GM06990 (cell line): ENCODE data around the gene VPS26C.
A peak's percentile ranks its signal among the peaks of the same experiment; 100 is the strongest.

Experiments
- DNase-seq: peaks from one replicate; pipeline ENCODE4 v3.0.0-alpha.2; 2011; ENCODE audit not compliant: insufficient read length; ENCODE audit errors: extremely low read depth
- H3K27me3 ChIP-seq: replicated peaks from 2 replicates; pipeline ENCODE4 v1.6.0; 2011; ENCODE audit warnings: low read length; ENCODE audit not compliant: control insufficient read depth, insufficient read depth
- H3K36me3 ChIP-seq: 2 replicates; pipeline ENCODE4 v1.5.1; 2011; ENCODE audit warnings: low read length; ENCODE audit not compliant: control insufficient read depth, insufficient read depth
- H3K4me3 ChIP-seq: replicated peaks from 2 replicates; pipeline ENCODE4 v1.5.1; 2011; ENCODE audit warnings: low read depth, mild to moderate bottlenecking, control low read depth, low read length
- TF ChIP-seq, protein P1 (sequence below): IDR thresholded peaks from 2 replicates; pipeline ENCODE4 v1.5.1; 2011; ENCODE audit warnings: low read length, control low read depth, mild to moderate bottlenecking, inconsistent platforms; ENCODE audit not compliant: insufficient read depth, poor library complexity, severe bottlenecking

Gene VPS26C

DNA sequence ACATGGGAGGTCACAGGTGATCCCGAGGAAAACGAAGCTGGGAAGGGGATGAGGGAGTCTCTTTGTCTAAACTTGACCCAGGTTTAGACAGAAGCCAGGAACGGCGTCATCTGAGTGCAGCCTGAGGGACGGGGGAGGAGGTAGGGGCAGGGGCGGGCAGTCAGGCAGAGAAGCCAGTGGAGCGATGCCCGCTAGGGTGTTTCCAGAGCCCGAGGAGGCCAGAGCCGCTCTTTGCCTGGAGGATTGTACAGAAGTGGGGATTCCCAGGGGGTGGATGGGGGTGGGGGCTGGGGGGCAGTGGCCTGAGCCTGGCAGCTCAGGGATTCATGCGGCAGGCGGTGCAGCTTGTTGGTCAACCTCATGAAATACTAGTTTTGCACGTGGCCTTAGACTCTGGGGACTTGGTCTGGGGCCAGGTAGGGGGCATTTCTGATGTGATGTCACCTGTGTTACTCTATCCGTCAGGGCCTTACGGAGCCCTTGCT lies 58.4 kb downstream of the VPS26C start:
- TF ChIP-seq, protein P1, sequence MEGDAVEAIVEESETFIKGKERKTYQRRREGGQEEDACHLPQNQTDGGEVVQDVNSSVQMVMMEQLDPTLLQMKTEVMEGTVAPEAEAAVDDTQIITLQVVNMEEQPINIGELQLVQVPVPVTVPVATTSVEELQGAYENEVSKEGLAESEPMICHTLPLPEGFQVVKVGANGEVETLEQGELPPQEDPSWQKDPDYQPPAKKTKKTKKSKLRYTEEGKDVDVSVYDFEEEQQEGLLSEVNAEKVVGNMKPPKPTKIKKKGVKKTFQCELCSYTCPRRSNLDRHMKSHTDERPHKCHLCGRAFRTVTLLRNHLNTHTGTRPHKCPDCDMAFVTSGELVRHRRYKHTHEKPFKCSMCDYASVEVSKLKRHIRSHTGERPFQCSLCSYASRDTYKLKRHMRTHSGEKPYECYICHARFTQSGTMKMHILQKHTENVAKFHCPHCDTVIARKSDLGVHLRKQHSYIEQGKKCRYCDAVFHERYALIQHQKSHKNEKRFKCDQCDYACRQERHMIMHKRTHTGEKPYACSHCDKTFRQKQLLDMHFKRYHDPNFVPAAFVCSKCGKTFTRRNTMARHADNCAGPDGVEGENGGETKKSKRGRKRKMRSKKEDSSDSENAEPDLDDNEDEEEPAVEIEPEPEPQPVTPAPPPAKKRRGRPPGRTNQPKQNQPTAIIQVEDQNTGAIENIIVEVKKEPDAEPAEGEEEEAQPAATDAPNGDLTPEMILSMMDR, result no peak
- DNase-seq, result peak; percentile 77
- Histone ChIP-seq H3K4me3 (peak overlapping the region; percentile 49; the same call in 1 of the 2 replicates), H3K27me3 (no peaks in the 10 kb centered on the region), H3K36me3 (no peaks in the 10 kb centered on the region)

DNA sequence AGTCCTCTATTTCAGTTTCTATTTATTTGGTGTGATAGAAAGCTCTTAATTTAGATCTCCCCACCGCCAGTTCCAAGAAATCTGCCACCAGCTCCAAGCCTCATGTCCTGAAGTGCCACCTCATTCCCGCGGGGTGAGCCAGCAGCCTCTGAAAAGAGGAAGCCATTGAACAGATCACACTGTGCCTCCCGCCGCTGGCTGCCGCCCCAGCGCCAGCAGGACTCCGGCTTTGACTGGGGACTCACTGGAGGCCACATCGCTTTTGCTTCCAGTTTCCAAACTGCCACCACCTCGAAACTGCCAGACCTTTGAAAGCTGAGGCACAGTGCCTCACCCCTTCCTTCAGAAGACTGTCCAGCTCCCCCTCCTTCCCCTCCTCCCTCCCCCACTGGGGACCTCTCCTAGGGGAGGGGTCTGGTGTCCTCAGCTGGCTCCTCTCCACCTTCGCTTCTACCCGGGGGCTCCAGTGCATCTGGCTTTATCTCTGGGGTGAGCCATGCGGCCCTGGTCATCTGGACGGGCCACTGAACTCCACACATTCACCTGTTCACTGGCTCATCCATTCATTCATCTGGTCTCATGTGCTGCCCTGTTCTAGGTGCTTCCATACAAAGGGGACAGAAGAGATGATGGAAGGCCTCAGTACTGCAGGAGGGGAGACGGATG lies 58.9 kb downstream of the VPS26C start:
- Histone ChIP-seq H3K27me3 (no peaks in the 10 kb centered on the region), H3K4me3 (peak overlapping the region; percentile 49), H3K36me3 (no peaks in the 10 kb centered on the region)
- DNase-seq, result peak; percentile 85
- TF ChIP-seq, protein P1, result no peak

DNA sequence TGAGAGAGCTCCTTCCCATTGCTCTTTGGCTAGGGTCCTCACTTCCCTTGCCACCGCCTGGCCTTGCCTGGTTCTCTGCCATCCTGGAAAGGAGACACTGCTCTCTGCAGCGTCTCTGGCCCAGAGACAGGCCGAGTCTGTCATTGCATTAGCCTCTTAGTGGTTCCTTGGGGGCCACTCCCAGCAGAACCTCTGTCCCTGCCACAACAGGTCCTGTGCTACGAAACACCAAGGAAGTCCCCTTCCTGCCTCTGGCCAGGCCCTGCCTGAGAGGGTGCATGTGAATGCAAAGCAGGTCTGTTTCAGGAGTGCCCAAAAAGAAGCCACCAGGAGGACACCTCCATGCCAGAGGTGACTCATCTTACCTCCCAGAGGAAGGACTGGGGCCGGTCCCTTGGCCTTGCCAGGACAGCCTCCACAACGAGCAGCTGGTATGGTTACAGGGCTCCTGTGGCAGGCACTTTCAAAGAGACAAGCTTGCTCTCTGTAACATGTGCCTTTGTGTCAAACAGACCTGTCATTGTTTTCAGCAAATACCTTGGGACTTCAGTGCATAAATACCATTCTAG lies 59.6 kb downstream of the VPS26C start:
- Histone ChIP-seq H3K27me3 (no peaks in the 10 kb centered on the region), H3K4me3 (peak overlapping the region; percentile 49)
- peak; percentile 68 for DNase-seq

DNA sequence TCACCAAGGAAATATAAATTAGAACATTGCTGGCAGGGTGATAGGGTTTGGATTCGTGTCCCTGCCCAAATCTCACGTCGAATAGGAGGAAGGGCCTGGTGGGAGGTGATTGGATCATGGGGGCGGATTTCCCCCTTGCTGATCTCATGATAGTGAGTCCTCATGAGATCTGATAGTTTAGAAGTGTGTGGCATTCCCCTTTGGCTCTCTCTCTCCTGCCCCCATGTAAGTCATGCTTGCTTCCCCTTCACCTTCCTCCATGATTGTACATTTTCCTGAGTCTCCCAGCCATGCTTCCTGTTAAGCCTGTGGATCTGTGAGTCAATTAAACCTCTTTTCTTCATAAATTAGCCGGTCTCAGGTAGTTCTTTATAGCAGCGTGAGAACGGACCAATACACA lies 60.6 kb downstream of the VPS26C start:
- H3K4me3 ChIP-seq, result no peak overlapping the region
- no peak for DNase-seq
- TF ChIP-seq, protein P1, result no peak

More for the DNA sequence above, 59.6 kb downstream of the VPS26C start:
- TF ChIP-seq, protein P1, result no peak
- H3K36me3 ChIP-seq, result no peaks in the 10 kb centered on the region

DNA sequence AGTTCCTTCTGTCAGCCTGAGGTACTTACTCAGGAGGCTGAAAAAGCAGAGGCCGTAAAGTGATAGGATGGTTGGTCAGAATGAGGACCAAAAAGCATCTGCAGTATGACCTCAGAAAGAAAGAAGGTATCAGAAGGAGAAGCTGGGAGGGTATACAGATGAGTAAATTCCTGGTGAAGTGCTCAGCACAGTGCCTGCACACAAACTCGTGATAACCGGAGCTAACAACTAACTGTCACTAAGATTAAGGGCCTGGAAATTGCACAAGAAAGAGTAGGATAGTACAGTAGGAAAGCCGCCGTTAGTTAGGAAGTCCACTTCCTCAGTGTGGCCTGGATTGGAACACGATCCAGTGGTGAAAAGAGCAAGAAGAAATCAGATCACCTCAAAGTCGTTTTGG lies 62.6 kb downstream of the VPS26C start:
- Histone ChIP-seq H3K36me3 (peaks cover 4% of the 10 kb centered on the region), H3K4me3 (no peak overlapping the region), H3K27me3 (no peaks in the 10 kb centered on the region)
- TF ChIP-seq, protein P1, result no peak
- DNase-seq, result no peak

More for the DNA sequence above, 60.6 kb downstream of the VPS26C start:
- Histone ChIP-seq H3K27me3 (no peaks in the 10 kb centered on the region), H3K36me3 (no peaks in the 10 kb centered on the region)
